Left hindlimb (tissue), 1 donor: ENCODE measurements around the gene CPSF6.
"Not testable (repeated sequence)": the region's sequence is repeated elsewhere in the genome, so short reads cannot be mapped to it uniquely, and the experiment has no call there.

Source experiments
- DNase-seq: peaks from one replicate; pipeline ENCODE4 v3.0.0-alpha.2; 2018

CPSF6 gene

GRCh38 chr12:69262264-69262974 is 23.1 kb downstream of the CPSF6 start:
- no peak for DNase-seq

GRCh38 chr12:69265205-69265604 is 25.8 kb downstream of the CPSF6 start:
- DNase-seq, result no peak

GRCh38 chr12:69265633-69266032 is 26.3 kb downstream of the CPSF6 start:
- DNase-seq, result not testable (repeated sequence)

- no peak for DNase-seq
Measured at GRCh38 chr12:69266036-69266635, 26.8 kb downstream of the CPSF6 start.

GRCh38 chr12:69269736-69270135 is 30.4 kb downstream of the CPSF6 start:
- DNase-seq, result no peak

- DNase-seq, result no peak
Measured at GRCh38 chr12:69272511-69272910, 33.1 kb downstream of the CPSF6 start.

GRCh38 chr12:69274861-69275260 is 35.5 kb downstream of the CPSF6 start:
- DNase-seq, result no peak

GRCh38 chr12:69275471-69275891 is 36.1 kb downstream of the CPSF6 start:
- DNase-seq, result no peak

- DNase-seq, result no peak
Measured at GRCh38 chr12:69278814-69279782, 39.7 kb downstream of the CPSF6 start.

- peak; percentile 70 for DNase-seq
Measured at GRCh38 chr12:69284131-69284530, 44.8 kb downstream of the CPSF6 start.

GRCh38 chr12:69287556-69287955 is 48.2 kb downstream of the CPSF6 start:
- DNase-seq, result no peak

- DNase-seq, result peak; percentile 37
Measured at GRCh38 chr12:69290545-69291277, 51.3 kb downstream of the CPSF6 start.

- DNase-seq, result no peak
Measured at GRCh38 chr12:69291278-69291593, 51.9 kb downstream of the CPSF6 start.

- DNase-seq, result no peak
Measured at GRCh38 chr12:69298133-69298532, 58.8 kb downstream of the CPSF6 start.

GRCh38 chr12:69298947-69299346 is 59.6 kb downstream of the CPSF6 start:
- no peak for DNase-seq

GRCh38 chr12:69304284-69304683 is 64.9 kb downstream of the CPSF6 start:
- DNase-seq, result no peak

- DNase-seq, result no peak
Measured at GRCh38 chr12:69309461-69309860, 70.1 kb downstream of the CPSF6 start.

- DNase-seq, result no peak
Measured at GRCh38 chr12:69313209-69313608, 73.8 kb downstream of the CPSF6 start.

- DNase-seq, result not testable (repeated sequence)
Measured at GRCh38 chr12:69316784-69317183, 77.4 kb downstream of the CPSF6 start.

GRCh38 chr12:69317233-69317632 is 77.9 kb downstream of the CPSF6 start:
- DNase-seq, result not testable (repeated sequence)

- no peak for DNase-seq
Measured at GRCh38 chr12:69318225-69318624, 78.9 kb downstream of the CPSF6 start.

GRCh38 chr12:69321351-69321750 is 82.0 kb downstream of the CPSF6 start:
- DNase-seq, result no peak
